Stimulated activated CD4-positive, alpha-beta T cell treated with anti-CD3 and anti-CD28 coated beads, TNF-alpha, amount 100 ng/mL, for 24 hours (primary cell): Measurements from ENCODE around the gene MFAP2.

Experiments
- DNase-seq, 3 experiments: peaks; one replicate each; pipeline ENCODE4 v3.0.0-alpha.2; 2020; ENCODE audit warnings: low read depth in 3 of 3

Gene MFAP2

GRCh38 chr1:17007121-17007520 lies 26.7 kb upstream of the MFAP2 start:
- DNase-seq, result no peak

GRCh38 chr1:17005365-17005740 lies 24.9 kb upstream of the MFAP2 start:
- DNase-seq, result no peak

GRCh38 chr1:17004466-17005364 lies 24.3 kb upstream of the MFAP2 start:
- DNase-seq, result no peak

- DNase-seq, result no peak
Observed at GRCh38 chr1:17002524-17002902, 22.1 kb upstream of the MFAP2 start.

- no peak for DNase-seq
Observed at GRCh38 chr1:17001760-17002523, 21.5 kb upstream of the MFAP2 start.

- DNase-seq, result no peak
Observed at GRCh38 chr1:16999863-17000262, 19.4 kb upstream of the MFAP2 start.

GRCh38 chr1:16998589-16998988 lies 18.2 kb upstream of the MFAP2 start:
- no peak for DNase-seq

GRCh38 chr1:16996845-16997244 lies 16.4 kb upstream of the MFAP2 start:
- no peak for DNase-seq

GRCh38 chr1:16993521-16994038 lies 13.2 kb upstream of the MFAP2 start:
- no peak for DNase-seq

GRCh38 chr1:16992675-16993074 lies 12.3 kb upstream of the MFAP2 start:
- DNase-seq, result no peak

- no peak for DNase-seq
Observed at GRCh38 chr1:16992102-16992501, 11.7 kb upstream of the MFAP2 start.

GRCh38 chr1:16991571-16991970 lies 11.2 kb upstream of the MFAP2 start:
- DNase-seq, result no peak

GRCh38 chr1:16989676-16990391 lies 9.4 kb upstream of the MFAP2 start:
- DNase-seq, result no peak

- no peak for DNase-seq
Observed at GRCh38 chr1:16988210-16988609, 7.8 kb upstream of the MFAP2 start.

GRCh38 chr1:16986962-16987361 lies 6.5 kb upstream of the MFAP2 start:
- no peak for DNase-seq

- DNase-seq, result no peak
Observed at GRCh38 chr1:16986560-16986959, 6.1 kb upstream of the MFAP2 start.

- DNase-seq, result no peak
Observed at GRCh38 chr1:16986113-16986512, 5.7 kb upstream of the MFAP2 start.

GRCh38 chr1:16984717-16985116 lies 4.3 kb upstream of the MFAP2 start:
- DNase-seq, result no peak

GRCh38 chr1:16983649-16984048 lies 3.2 kb upstream of the MFAP2 start:
- no peak for DNase-seq

GRCh38 chr1:16982902-16983301 lies 2.5 kb upstream of the MFAP2 start:
- no peak for DNase-seq

- DNase-seq, result no peak
Observed at GRCh38 chr1:16981269-16981849, 939 bp upstream of the MFAP2 start.
